Mononuclear cell (primary cell): ENCODE measurements around the gene PLXNA3. TPM values are rescaled to one million over a fixed set of nuclear protein-coding genes. Genes with fewer than 3 reads are reported as not detected.
A peak's percentile ranks its signal among the peaks of the same experiment; 100 is the strongest.

ENCODE experiments used
- H3K27me3 ChIP-seq: 2 replicates; pipeline ENCODE4 v1.6.0; 2011; ENCODE audit warnings: low read length, control low read depth; ENCODE audit not compliant: insufficient read depth
- H3K4me1 ChIP-seq: 2 replicates; pipeline ENCODE4 v1.5.1; 2011; ENCODE audit warnings: mild to moderate bottlenecking, low read length, control low read depth; ENCODE audit not compliant: insufficient read depth
- H3K4me3 ChIP-seq: 2 replicates; pipeline ENCODE4 v1.5.1; 2011; ENCODE audit warnings: mild to moderate bottlenecking, low read length, moderate library complexity
- H3K9me3 ChIP-seq: 2 replicates; pipeline ENCODE4 v1.5.1; 2011; ENCODE audit warnings: low read depth, mild to moderate bottlenecking, control low read depth, low read length
- total RNA-seq: library from RNA; depleted of rRNA; stranded (reverse); fragments of >200 nt; gene quantifications from one replicate; pipeline ENCODE4 v1.2.3, GENCODE V29; 2012

PLXNA3 gene
- total RNA-seq, 1 donor: 5.5 TPM

- peaks cover 30% of the 10 kb centered on the region for H3K4me1 ChIP-seq
These were observed 15.9 kb upstream of the PLXNA3 start for GRCh38 chrX:154441984-154442707.

GRCh38 chrX:154443479-154443910, 14.6 kb upstream of the PLXNA3 start:
- H3K4me1 ChIP-seq: peaks cover 21% of the 10 kb centered on the region
- no peaks in the 10 kb centered on the region for H3K27me3 ChIP-seq
- H3K4me3 ChIP-seq: no peak overlapping the region

More at GRCh38 chrX:154441984-154442707, 15.9 kb upstream of the PLXNA3 start:
- no peak overlapping the region for H3K4me3 ChIP-seq
- no peaks in the 10 kb centered on the region for H3K9me3 ChIP-seq
- no peaks in the 10 kb centered on the region for H3K27me3 ChIP-seq

GRCh38 chrX:154443992-154444754, 13.9 kb upstream of the PLXNA3 start, which contains the start of gene FAM50A:
Gene FAM50A (plus strand): TSS chrX:154444141. CDS start chrX:154444236, 95 bp downstream.
- peaks cover 18% of the 10 kb centered on the region for H3K4me1 ChIP-seq
- H3K9me3 ChIP-seq: no peaks in the 10 kb centered on the region
- peak within 1 kb of the TSS; percentile 36 for H3K4me3 ChIP-seq
- no peaks in the 10 kb centered on the region for H3K27me3 ChIP-seq

More at GRCh38 chrX:154443479-154443910, 14.6 kb upstream of the PLXNA3 start:
- no peaks in the 10 kb centered on the region for H3K9me3 ChIP-seq

GRCh38 chrX:154444755-154445246, 13.3 kb upstream of the PLXNA3 start:
- peaks cover 18% of the 10 kb centered on the region for H3K4me1 ChIP-seq
- no peaks in the 10 kb centered on the region for H3K9me3 ChIP-seq
- peak overlapping the region; percentile 36 for H3K4me3 ChIP-seq
- no peaks in the 10 kb centered on the region for H3K27me3 ChIP-seq

GRCh38 chrX:154445776-154446175, 12.3 kb upstream of the PLXNA3 start:
- peaks cover 18% of the 10 kb centered on the region for H3K4me1 ChIP-seq

GRCh38 chrX:154446430-154446829, 11.7 kb upstream of the PLXNA3 start:
- Histone ChIP-seq H3K4me3 (no peak overlapping the region), H3K9me3 (no peaks in the 10 kb centered on the region), H3K27me3 (no peaks in the 10 kb centered on the region), H3K4me1 (peaks cover 18% of the 10 kb centered on the region)

More at GRCh38 chrX:154445776-154446175, 12.3 kb upstream of the PLXNA3 start:
- Histone ChIP-seq H3K27me3 (no peaks in the 10 kb centered on the region), H3K4me3 (no peak overlapping the region), H3K9me3 (no peaks in the 10 kb centered on the region)

- no peaks in the 10 kb centered on the region for H3K27me3 ChIP-seq
- peaks cover 13% of the 10 kb centered on the region for H3K4me1 ChIP-seq
- no peaks in the 10 kb centered on the region for H3K9me3 ChIP-seq
- no peak overlapping the region for H3K4me3 ChIP-seq
These were observed 9.6 kb upstream of the PLXNA3 start for GRCh38 chrX:154448484-154448883.

GRCh38 chrX:154449618-154450017, 8.5 kb upstream of the PLXNA3 start:
- no peaks in the 10 kb centered on the region for H3K27me3 ChIP-seq
- H3K9me3 ChIP-seq: no peaks in the 10 kb centered on the region
- peaks cover 9% of the 10 kb centered on the region for H3K4me1 ChIP-seq
- H3K4me3 ChIP-seq: no peak overlapping the region

GRCh38 chrX:154450312-154450711, 7.8 kb upstream of the PLXNA3 start:
- Histone ChIP-seq H3K27me3 (no peaks in the 10 kb centered on the region), H3K4me1 (peaks cover 2% of the 10 kb centered on the region), H3K4me3 (no peak overlapping the region), H3K9me3 (no peaks in the 10 kb centered on the region)

- Histone ChIP-seq H3K9me3 (no peaks in the 10 kb centered on the region), H3K27me3 (no peaks in the 10 kb centered on the region), H3K4me1 (no peaks in the 10 kb centered on the region), H3K4me3 (no peak overlapping the region)
These were observed 5.3 kb upstream of the PLXNA3 start for GRCh38 chrX:154452823-154453222.

GRCh38 chrX:154457491-154458115, 478 bp upstream of the PLXNA3 start:
- Histone ChIP-seq H3K27me3 (no peaks in the 10 kb centered on the region), H3K4me3 (peak overlapping the region; percentile 35), H3K9me3 (no peaks in the 10 kb centered on the region)

GRCh38 chrX:154458954-154459778, 1.1 kb downstream of the PLXNA3 start:
- H3K9me3 ChIP-seq: no peaks in the 10 kb centered on the region
- no peaks in the 10 kb centered on the region for H3K27me3 ChIP-seq
- H3K4me3 ChIP-seq: peak overlapping the region; percentile 38
- peaks cover 2% of the 10 kb centered on the region for H3K4me1 ChIP-seq

More at GRCh38 chrX:154457491-154458115, 478 bp upstream of the PLXNA3 start:
- H3K4me1 ChIP-seq: peaks cover 2% of the 10 kb centered on the region

GRCh38 chrX:154459832-154460231, 1.8 kb downstream of the PLXNA3 start:
- Histone ChIP-seq H3K27me3 (no peaks in the 10 kb centered on the region), H3K4me3 (no peak overlapping the region), H3K9me3 (no peaks in the 10 kb centered on the region), H3K4me1 (peaks cover 2% of the 10 kb centered on the region)

- H3K9me3 ChIP-seq: no peaks in the 10 kb centered on the region
- H3K4me1 ChIP-seq: peaks cover 2% of the 10 kb centered on the region
- H3K4me3 ChIP-seq: no peak overlapping the region
- no peaks in the 10 kb centered on the region for H3K27me3 ChIP-seq
These were observed 2.2 kb downstream of the PLXNA3 start for GRCh38 chrX:154460326-154460725.
